Activated naive CD4-positive, alpha-beta T cell treated with anti-CD3 and anti-CD28 coated beads, Interleukin-2, amount 50 U/mL, for 72 hours (primary cell): ENCODE data around the gene MTF2. TPM values are rescaled to one million over a fixed set of nuclear protein-coding genes. Genes with fewer than 3 reads are reported as not detected.
A peak's percentile ranks its signal among the peaks of the same experiment; 100 is the strongest.

Experiments used
- ATAC-seq, 2 donors: fragments of 150-1000 bp; cut with Tn5 transposase; 2 replicates each; pipeline ENCODE4 v1.10.0; 2021; ENCODE audit warnings: mild to moderate bottlenecking in 2 of 2, moderate library complexity in 2 of 2
- DNase-seq, 2 donors: peaks; one replicate each; pipeline ENCODE4 v3.0.0; 2021 to 2022; ENCODE audit warnings: low spot score in 2 of 2
- H3K27ac Mint-ChIP-seq, 2 donors: one replicate each; pipeline ENCODE4 v1.8.0; 2022; ENCODE audit warnings: mild to moderate bottlenecking in 2 of 2, mixed read lengths in 2 of 2
- H3K36me3 Mint-ChIP-seq, 2 donors: one replicate each; pipeline ENCODE4 v1.8.0; 2022; ENCODE audit warnings: mixed read lengths in 2 of 2
- H3K9me3 Mint-ChIP-seq, 2 donors: one replicate each; pipeline ENCODE4 v1.8.0; 2022; ENCODE audit warnings: mixed read lengths in 2 of 2
- total RNA-seq, 2 donors: library from RNA; stranded (reverse); gene quantifications; one replicate each; pipeline ENCODE4 v1.2.3, GENCODE V29; 2022

The MTF2 gene
- total RNA-seq, 2 donors from 2014 or later: 69.7 to 98.7 TPM

DNA sequence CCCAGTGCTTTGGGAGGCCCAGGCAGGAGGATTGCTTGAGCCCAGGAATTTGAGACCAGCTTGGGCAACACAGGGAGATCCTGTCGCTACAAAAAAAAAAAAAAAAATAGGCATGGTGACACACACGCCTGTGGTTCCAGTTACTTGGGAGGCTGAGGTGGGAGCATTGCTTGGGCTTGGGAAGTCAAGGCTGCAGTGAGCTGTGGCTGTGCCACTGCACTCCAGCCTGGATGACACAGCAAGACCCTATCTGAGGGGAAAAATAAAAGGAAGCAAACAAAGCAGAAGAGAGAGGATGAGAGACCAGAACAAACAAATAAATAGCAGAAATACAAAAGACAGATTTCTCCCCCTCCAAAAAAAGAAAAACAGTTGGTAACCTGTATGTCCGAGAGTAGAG is 34.0 kb downstream of the MTF2 start:
- Mint-ChIP-seq H3K9me3 (no peaks in the 10 kb centered on the region), H3K36me3 (peaks cover 4 to 25% of the 10 kb centered on the region in 2 donors), H3K27ac (no peak overlapping the region)
- no peak for DNase-seq
- ATAC-seq: no peak

GRCh38 chr1:93114391-93114790 is 35.3 kb downstream of the MTF2 start:
- Mint-ChIP-seq H3K27ac (no peak overlapping the region), H3K9me3 (no peaks in the 10 kb centered on the region), H3K36me3 (peaks cover 4 to 15% of the 10 kb centered on the region in 2 donors)
- DNase-seq (no peak), ATAC-seq (no peak)

GRCh38 chr1:93120614-93121013 is 41.5 kb downstream of the MTF2 start:
- ATAC-seq: no peak
- no peak for DNase-seq
- peaks cover 0 to 5% of the 10 kb centered on the region in 2 donors for H3K36me3 Mint-ChIP-seq
- H3K27ac Mint-ChIP-seq: peak overlapping the region in 1 of 2 donors; percentile 44
- H3K9me3 Mint-ChIP-seq: no peaks in the 10 kb centered on the region

- peak overlapping the region in 1 of 2 donors; percentile 22 for H3K27ac Mint-ChIP-seq
- no peak for ATAC-seq
- H3K9me3 Mint-ChIP-seq: no peaks in the 10 kb centered on the region
- DNase-seq: no peak
- no peaks in the 10 kb centered on the region for H3K36me3 Mint-ChIP-seq
Measured at GRCh38 chr1:93123201-93123783, 44.2 kb downstream of the MTF2 start.

- no peak for DNase-seq
- ATAC-seq: no peak
- H3K27ac Mint-ChIP-seq: peak overlapping the region in 1 of 2 donors; percentile 3
- H3K9me3 Mint-ChIP-seq: no peaks in the 10 kb centered on the region
- H3K36me3 Mint-ChIP-seq: no peaks in the 10 kb centered on the region
Measured at GRCh38 chr1:93124556-93125355, 45.7 kb downstream of the MTF2 start.

GRCh38 chr1:93129507-93130099 is 50.5 kb downstream of the MTF2 start:
- ATAC-seq (no peak), DNase-seq (no peak)
- Mint-ChIP-seq H3K36me3 (no peaks in the 10 kb centered on the region), H3K27ac (no peak overlapping the region), H3K9me3 (no peaks in the 10 kb centered on the region)

GRCh38 chr1:93132638-93133037 is 53.6 kb downstream of the MTF2 start:
- DNase-seq (no peak), ATAC-seq (no peak)
- H3K36me3 Mint-ChIP-seq: peaks cover 0 to 6% of the 10 kb centered on the region in 2 donors
- no peaks in the 10 kb centered on the region for H3K9me3 Mint-ChIP-seq
- no peak overlapping the region for H3K27ac Mint-ChIP-seq

DNA sequence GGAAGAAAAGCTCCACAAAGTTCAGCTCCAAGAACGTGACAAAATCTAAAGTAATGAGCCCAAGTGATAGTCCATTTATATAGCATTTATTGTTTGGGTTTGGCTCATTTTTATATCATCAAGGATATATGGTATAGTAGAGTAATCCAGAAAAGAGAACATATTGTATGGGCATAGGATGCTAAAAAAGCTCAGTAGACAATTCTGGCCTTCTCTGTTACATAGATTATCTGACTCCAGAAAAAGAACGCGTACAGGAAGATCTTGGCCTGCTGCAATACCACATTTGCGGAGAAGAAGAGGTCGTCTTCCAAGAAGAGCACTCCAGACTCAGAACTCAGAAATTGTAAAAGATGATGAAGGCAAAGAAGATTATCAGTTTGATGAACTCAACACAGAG is 57.4 kb downstream of the MTF2 start:
- H3K27ac Mint-ChIP-seq: no peak overlapping the region
- DNase-seq (no peak), ATAC-seq (no peak)
- no peaks in the 10 kb centered on the region for H3K9me3 Mint-ChIP-seq
- peaks cover 0 to 6% of the 10 kb centered on the region in 2 donors for H3K36me3 Mint-ChIP-seq

GRCh38 chr1:93137604-93138292 is 58.7 kb downstream of the MTF2 start:
- DNase-seq (no peak), ATAC-seq (no peak)
- H3K9me3 Mint-ChIP-seq: no peaks in the 10 kb centered on the region
- no peak overlapping the region for H3K27ac Mint-ChIP-seq
- peaks cover 0 to 6% of the 10 kb centered on the region in 2 donors for H3K36me3 Mint-ChIP-seq

DNA sequence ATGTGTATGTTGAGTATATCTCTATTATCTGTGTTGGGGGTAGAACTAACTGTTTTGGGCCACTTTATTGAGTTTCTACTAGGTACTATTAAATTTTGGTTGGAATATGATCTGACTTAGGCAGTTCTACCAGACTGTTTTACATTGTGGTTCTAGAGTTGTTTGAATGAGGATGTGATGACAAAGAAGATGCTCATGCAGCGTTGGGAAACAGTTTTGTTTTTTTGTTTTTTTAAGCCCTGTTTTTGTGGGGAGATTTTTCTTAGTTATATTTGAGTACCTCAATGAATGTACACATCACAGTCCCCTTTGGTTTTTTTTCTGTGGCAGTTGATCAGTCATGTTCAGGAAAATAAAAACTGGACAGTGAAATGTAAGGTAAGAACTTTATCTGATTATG is 61.0 kb downstream of the MTF2 start:
- no peak overlapping the region for H3K27ac Mint-ChIP-seq
- peaks cover 0 to 6% of the 10 kb centered on the region in 2 donors for H3K36me3 Mint-ChIP-seq
- no peaks in the 10 kb centered on the region for H3K9me3 Mint-ChIP-seq
- ATAC-seq (no peak), DNase-seq (no peak)

GRCh38 chr1:93142161-93142560 is 63.1 kb downstream of the MTF2 start:
- ATAC-seq (no peak), DNase-seq (no peak)
- Mint-ChIP-seq H3K9me3 (no peaks in the 10 kb centered on the region), H3K27ac (no peak overlapping the region), H3K36me3 (no peaks in the 10 kb centered on the region)

GRCh38 chr1:93143136-93143535 is 64.1 kb downstream of the MTF2 start:
- no peak overlapping the region for H3K27ac Mint-ChIP-seq

DNA sequence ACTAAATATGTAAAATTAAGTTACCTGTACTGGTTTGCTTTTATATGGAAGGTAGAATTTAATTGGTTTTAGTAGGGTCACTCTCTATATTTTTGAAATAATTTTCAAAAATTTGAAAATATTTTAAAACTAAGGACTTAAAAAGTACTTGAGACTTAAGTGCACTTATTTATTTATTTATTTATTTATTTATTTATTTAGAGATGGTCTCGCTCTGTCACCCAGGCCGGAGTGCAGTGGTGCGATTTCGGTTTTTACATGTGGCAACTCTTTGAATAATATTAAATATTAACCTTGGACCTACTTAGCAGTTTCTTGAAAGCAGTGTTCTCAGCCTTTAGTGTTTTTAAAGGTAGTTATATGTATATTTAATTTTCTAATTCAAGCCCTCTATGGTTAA is 64.7 kb downstream of the MTF2 start:
- Mint-ChIP-seq H3K27ac (no peak overlapping the region), H3K36me3 (peaks cover 10 to 13% of the 10 kb centered on the region in 2 donors), H3K9me3 (no peaks in the 10 kb centered on the region)
- ATAC-seq: no peak
- DNase-seq: no peak

More at GRCh38 chr1:93143136-93143535, 64.1 kb downstream of the MTF2 start:
- DNase-seq (no peak), ATAC-seq (no peak)
- H3K36me3 Mint-ChIP-seq: peaks cover 7 to 8% of the 10 kb centered on the region in 2 donors
- H3K9me3 Mint-ChIP-seq: no peaks in the 10 kb centered on the region

- no peaks in the 10 kb centered on the region for H3K9me3 Mint-ChIP-seq
- peaks cover 10 to 22% of the 10 kb centered on the region in 2 donors for H3K36me3 Mint-ChIP-seq
- DNase-seq (no peak), ATAC-seq (no peak)
- peak overlapping the region in 1 of 2 donors; percentile 36 for H3K27ac Mint-ChIP-seq
Measured at GRCh38 chr1:93148001-93148400, 68.9 kb downstream of the MTF2 start.

GRCh38 chr1:93150729-93151128 is 71.6 kb downstream of the MTF2 start:
- DNase-seq (no peak), ATAC-seq (no peak)
- no peak overlapping the region for H3K27ac Mint-ChIP-seq
- H3K36me3 Mint-ChIP-seq: peaks cover 10 to 26% of the 10 kb centered on the region in 2 donors
- no peaks in the 10 kb centered on the region for H3K9me3 Mint-ChIP-seq

DNA sequence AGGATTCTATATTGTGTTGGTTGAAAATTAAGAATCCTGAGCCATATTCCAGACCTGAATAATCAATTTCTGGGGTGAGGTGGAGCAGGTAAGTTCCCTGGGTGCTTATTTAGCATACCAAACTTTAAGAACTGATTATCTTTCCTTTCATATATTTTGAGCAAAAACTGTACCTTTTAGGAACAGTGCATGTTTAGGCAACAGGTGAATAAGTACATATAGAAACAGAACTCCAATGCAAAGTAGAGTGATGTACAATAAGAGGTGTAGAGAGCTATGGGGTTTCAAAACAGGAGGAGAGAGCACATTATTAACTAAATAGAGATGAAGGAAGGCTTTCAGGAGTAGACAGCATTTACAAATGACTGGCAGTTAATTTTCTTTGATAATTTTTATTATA is 72.4 kb downstream of the MTF2 start:
- Mint-ChIP-seq H3K27ac (no peak overlapping the region), H3K9me3 (no peaks in the 10 kb centered on the region), H3K36me3 (peaks cover 13 to 26% of the 10 kb centered on the region in 2 donors)
- DNase-seq: no peak
- ATAC-seq: no peak

DNA sequence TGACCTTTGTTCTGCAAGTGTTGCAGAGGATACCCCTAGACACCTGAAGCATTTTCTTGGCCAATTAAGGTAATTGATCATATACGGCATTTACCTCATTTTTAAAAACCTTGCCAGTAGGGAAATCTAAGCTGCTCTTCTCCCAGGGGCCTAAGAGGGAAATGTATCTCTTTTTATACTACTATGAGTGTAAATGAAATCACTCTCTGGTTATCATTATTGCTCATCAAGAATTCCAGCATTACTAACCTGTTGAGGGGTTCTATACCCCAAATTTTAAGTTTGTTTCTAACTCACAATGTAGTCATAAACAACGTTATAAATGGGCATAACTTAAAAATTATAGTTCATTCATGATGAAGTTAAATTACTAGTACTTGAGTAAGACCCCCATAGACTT is 73.8 kb downstream of the MTF2 start:
- Mint-ChIP-seq H3K36me3 (peaks cover 9 to 20% of the 10 kb centered on the region in 2 donors), H3K27ac (peak overlapping the region in 1 of 2 donors; percentile 24), H3K9me3 (no peaks in the 10 kb centered on the region)
- DNase-seq: no peak
- peak; percentile 26 to 59 for ATAC-seq
